Activated CD8-positive, alpha-beta memory T cell treated with anti-CD3 and anti-CD28 coated beads for 4 hours (primary cell): ENCODE data around the gene CCSAP.
"Not testable (repeated sequence)": the region's sequence is repeated elsewhere in the genome, so short reads cannot be mapped to it uniquely, and the experiment has no call there.

Experiments
- DNase-seq, 2 donors: peaks; one replicate each; pipeline ENCODE4 v3.0.0-alpha.2; 2020; ENCODE audit warnings: low read depth in 2 of 2

The CCSAP gene, protein sequence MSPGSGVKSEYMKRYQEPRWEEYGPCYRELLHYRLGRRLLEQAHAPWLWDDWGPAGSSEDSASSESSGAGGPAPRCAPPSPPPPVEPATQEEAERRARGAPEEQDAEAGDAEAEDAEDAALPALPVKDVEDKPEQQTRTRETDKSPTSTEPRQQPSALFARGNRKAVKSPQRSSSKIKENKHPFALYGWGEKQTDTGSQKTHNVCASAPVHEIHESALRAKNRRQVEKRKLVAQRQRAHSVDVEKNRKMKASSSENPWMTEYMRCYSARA

DNA sequence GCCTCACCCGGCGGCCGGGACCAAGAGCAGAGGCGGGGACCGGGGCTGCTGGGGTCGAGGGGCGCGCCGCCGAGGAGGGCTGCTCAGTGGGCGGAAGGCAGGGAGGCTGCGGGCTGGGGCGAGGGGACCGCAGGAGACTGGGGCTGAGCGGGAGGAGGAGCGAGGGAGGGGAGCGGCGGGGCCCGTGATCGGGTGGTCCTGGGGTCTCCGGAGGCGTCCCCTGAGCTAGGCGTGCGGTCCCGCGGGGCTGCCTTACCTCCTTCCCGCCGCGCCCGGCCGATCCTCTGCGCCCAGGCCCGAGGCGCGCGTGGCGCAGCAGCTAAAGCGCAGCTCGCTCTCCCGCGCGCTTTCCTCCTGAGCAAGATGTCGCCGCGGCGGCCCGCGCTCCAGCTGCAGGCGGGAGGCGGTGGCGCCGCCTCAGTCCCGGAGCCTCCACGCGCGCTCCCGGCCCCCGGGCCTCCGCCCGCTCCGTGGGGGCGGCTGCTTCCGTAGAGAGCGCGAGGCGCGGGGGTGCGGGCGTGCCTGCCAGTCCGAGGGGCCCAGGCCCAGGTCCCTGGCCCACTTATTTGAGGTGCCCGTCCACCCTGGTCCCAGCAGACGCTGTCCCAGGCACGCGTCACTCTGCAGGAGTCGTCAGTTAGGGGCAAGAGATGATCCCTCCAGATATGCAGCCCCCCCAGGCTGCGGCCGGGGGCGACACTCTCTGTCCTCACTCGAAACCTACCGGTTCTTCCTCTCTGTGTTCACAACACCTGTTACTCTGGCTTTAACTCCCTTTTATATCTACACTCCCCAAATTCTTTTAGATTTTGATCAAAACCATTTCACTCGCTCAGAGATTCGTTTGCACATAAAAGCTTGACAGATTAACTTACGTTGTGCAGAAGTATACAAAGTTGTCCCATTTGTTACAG is at the start of gene CCSAP:
Gene CCSAP (minus strand): TSS at position 392 of the 914 bp plus-strand sequence. CDS start 582 bp downstream, outside the sequence.
- peak; percentile 14 to 20 for DNase-seq

DNA sequence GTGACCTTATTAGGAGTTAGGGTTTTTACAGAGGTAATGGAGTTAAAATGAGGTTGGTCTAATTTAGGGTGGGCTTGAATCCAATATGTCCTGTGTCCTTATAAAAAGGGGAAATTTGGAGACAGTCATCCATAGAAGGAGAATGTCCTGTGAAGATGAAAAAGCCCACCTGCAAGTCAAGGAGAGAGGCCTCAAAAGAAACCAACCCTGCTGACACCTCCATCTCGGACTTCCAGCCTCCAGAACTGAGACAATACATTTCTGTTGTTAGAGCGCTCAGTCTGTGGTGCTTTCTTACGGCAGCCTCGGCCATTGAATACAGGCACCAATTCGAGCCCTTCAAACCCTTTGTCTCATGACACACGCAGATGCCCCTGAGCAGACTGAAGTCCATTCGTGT is 47.3 kb upstream of the CCSAP start:
- DNase-seq, result no peak

DNA sequence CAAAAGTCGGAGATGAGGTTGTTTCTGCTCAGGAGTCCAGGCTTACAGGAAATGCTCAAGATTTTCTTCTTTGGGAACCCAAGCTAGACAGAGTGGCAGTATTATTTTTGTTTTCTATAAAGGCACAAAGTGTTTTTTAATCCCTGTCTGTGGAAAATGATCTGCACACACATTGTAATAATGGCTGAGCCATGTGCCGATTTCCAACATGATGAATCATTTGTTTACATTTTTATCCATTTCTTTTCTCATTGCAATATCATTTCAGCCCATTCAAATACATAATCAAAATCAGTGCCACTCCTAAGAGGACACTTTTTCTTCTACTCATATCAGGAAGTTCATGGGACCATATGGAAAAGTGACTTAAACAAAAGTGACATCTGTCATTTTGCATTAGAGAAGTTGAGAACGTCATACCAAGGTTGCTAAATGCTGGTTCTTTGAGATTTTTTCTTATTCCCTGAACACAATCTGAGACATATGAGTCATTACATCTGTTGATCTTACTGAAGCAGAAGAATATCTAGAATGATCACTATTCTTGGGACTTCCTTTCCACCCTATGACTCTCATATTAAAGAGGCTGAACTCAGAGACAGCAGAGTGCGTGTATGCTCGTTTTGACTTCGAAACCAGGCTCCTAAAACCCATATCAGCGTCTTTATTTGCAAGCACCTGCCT is 46.2 kb upstream of the CCSAP start:
- no peak for DNase-seq

GRCh38 chr1:229385853-229386456 is 43.1 kb upstream of the CCSAP start:
- DNase-seq, result no peak

GRCh38 chr1:229384822-229385221 is 42.0 kb upstream of the CCSAP start:
- DNase-seq, result no peak

- DNase-seq, result no peak
These were observed 41.1 kb upstream of the CCSAP start for GRCh38 chr1:229383961-229384360.

DNA sequence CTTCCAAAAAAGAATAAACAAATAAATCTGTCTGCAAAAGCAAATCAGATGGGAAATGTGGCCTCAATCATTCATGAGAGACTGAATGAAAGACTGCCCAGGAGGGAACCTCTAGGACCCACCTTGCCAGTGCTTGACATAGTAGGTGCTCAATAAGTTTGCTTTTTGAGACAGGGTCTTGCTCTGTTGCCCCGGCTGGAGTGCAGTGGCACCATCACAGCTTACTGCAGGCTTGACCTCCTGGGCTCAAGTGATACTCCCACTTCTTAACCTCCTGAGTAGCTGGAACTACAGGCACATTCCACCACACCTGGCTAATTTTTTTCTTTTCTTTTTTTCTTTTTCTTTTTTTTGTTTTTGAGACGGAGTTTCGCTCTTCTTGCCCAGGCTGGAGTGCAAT is 40.3 kb upstream of the CCSAP start:
- no peak for DNase-seq

DNA sequence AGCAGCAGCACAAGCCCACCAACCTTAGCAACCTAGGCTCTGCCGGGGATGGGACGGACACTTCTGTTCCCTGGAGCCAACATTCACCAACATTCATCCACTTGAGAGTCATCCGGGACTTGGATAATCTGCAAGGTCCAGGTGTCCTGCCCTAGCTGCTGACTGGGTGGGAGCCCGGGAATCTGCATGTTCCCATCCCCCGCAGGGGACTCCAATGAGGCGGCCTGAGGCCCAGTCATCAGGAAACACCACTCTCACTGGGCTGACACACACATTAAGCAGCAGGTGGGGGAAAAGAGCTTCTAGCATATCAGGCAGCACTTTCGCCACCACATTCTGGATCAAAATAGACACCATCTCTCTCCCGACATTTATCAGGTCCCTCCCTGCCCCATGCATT is 38.4 kb upstream of the CCSAP start:
- no peak for DNase-seq

DNA sequence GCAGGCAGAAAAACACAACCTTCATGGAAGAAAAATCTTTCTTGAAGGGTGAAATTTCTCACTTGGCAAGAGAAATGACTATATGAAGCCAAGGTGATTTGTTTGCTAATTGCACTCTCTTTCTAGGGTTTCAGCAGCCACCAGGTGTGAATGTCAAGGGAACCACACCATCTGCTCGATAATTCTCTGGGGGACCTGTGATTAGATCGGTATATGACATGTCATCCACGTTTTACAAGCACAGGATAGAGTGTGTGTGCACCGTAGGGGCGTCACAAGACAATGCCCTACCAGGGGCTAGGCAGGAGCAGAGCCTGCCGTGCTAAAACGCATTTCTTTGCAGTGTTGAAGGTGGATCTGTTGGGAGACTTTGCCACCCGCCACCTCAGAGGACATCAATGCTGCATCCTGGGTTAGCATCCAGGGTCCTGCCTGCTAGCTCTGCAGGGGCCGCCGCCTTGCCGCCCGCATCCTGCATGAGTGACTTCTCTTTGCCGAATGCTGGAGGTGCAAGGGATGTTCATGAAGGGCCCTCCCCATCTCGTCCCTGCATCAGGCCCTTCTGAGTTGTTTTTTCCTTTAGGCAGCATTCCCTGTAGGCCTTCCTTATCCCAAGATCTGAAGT is 37.8 kb upstream of the CCSAP start:
- DNase-seq, result no peak

- no peak for DNase-seq
These were observed 37.0 kb upstream of the CCSAP start for GRCh38 chr1:229379846-229380245.

GRCh38 chr1:229378586-229379367 is 35.9 kb upstream of the CCSAP start:
- no peak for DNase-seq

DNA sequence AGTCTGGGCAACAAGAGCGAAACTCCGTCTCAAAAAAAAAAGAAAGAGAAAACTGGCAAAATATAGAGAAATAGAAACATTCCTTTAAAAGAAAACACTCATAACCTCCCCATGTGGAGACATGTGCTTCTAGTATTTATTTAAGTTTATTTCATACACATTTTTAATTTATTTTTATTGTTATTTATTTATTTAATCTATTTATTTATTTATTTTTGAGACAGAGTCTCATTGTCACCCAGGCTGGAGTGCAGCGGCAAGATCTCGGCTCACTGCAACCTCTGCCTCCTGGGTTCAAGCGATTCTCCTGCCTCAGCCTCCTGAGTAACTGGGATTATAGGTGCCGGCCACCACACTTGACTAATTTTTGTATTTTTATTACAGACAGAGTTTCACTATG is 35.2 kb upstream of the CCSAP start:
- DNase-seq, result not testable (repeated sequence)

GRCh38 chr1:229377429-229377828 is 34.6 kb upstream of the CCSAP start:
- no peak for DNase-seq

- no peak for DNase-seq
These were observed 33.7 kb upstream of the CCSAP start for GRCh38 chr1:229376521-229376920.

DNA sequence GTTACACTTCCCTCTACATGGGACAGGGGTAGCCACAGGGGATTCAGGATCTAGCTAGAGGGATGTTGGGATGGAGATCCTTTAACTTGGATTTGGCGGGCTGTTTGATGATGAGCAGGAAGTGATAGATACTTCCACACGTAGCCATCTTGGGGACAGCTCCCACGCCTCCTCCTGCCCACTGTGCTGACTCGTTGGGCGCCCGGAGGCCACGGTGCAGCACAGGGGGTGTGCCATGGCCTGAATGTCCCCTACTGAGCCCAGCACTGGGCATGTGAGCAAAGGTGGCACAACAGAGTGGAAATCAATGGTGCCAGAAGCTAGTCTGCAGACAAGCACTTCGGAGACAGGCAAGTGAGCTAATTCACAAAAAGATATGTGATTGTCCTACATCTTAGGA is 31.6 kb upstream of the CCSAP start:
- DNase-seq, result no peak

DNA sequence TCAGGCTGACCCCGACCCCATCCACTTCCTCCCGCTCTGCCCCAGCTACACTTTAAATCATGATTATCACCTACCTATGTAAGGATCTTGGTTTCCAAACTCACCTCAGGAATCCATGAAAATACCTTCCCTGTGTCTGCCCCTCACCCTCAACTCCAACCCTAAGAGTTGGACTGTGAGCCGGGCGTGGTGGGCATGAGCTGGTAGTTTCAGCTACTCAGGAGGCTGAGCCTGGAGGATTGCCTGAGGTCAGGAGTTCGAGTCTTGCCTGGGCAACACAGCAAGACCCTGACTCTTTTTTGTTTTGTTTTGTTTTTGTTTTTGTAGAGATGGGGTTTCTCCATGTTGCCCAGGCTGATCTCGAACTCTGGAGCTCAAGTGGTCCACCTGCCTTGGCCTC is 30.5 kb upstream of the CCSAP start:
- DNase-seq, result no peak

- no peak for DNase-seq
These were observed 29.4 kb upstream of the CCSAP start for GRCh38 chr1:229372251-229372650.

DNA sequence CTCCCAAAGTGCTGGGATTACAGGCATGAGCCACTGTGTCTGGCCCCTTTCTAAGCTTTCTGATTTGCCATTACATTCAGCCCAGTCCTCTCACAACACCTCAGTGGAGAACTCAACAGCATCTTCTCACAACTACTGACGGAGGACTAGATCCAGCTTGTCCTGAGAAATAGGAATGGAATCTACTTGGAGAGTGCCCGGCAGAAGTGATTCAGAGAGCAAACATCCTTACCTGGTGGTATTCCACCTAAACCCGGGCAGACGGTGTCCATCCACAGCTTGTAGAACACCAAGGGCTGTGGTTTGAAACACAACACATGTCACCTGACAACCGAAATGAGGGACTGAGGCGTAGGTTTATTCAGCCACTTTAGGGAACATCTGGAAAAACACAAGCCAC is 28.8 kb upstream of the CCSAP start:
- no peak for DNase-seq

DNA sequence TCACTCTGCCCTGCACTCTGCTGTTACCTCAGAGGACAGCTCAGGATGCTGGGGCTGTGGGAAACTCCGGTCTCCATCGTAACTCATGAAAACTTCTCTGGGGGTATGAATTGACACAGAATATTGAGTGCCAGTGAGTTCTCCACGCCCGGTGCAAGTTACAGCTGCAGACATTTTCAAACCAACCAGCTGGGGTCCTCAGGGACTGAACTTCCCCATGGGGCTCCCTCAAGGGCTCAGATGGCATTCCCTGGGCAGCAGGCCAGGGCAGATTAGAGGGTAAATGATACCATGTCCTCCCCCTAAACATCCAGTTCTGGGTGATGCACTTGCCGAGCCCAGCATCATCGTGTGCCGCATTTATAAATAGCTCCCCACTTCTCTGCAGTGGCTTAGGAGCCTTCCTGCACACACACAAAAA is 27.8 kb upstream of the CCSAP start:
- DNase-seq, result no peak

GRCh38 chr1:229368347-229368746 is 25.5 kb upstream of the CCSAP start:
- no peak for DNase-seq

- no peak for DNase-seq
These were observed 22.7 kb upstream of the CCSAP start for GRCh38 chr1:229365569-229365968.
